HCT116 (cell line): ENCODE measurements around the gene UFD1. TPM values are rescaled to one million over a fixed set of nuclear protein-coding genes. Genes with fewer than 3 reads are reported as not detected.
A peak's percentile ranks its signal among the peaks of the same experiment; 100 is the strongest.

Source experiments
- ATAC-seq: fragments of 200-7000 bp; cut with Tn5 transposase; 2 replicates; pipeline ENCODE4 v1.9.1; 2020; ENCODE audit warnings: mild to moderate bottlenecking, moderate library complexity
- BruUV-seq: library from RNA; stranded (reverse); fragments of 400-500 nt; replicated peaks from 2 replicates; lab custom pipeline; 2021; lab: Mats Ljungman, UMichigan
- CTCF ChIA-PET: fragments of 300-600 bp; sonication (Branson Sonifier 250); formaldehyde crosslinking; loops from one replicate; lab custom pipeline; 2021; ENCODE audit warnings: antibody characterized with exemption; lab: Charles Lee
- POLR2A ChIA-PET: fragments of 300-600, 350-600 bp; sonication (Branson Sonifier 250); formaldehyde crosslinking; loops from one replicate; lab custom pipeline; 2021; ENCODE audit warnings: antibody characterized with exemption; lab: Charles Lee
- RAD21 ChIA-PET, 2 experiments: fragments of 300-600 bp; sonication (Branson Sonifier 250); formaldehyde crosslinking; loops; one replicate each; lab custom pipeline; 2023; ENCODE audit warnings: low total read pairs in 2 of 2; ENCODE audit not compliant: uncharacterized antibody in 2 of 2, unreplicated experiment in 2 of 2, low non-redundant PET in 1 of 2; lab: Charles Lee
- DNase-seq: peaks from one replicate; pipeline ENCODE4 v3.0.0-alpha.2; 2010; ENCODE audit warnings: low read depth, low spot score
- H2AFZ ChIP-seq: fragments of 200-600 bp; shearing (Covaris generic), sonication (generic); 2 replicates; pipeline ENCODE4 v1.6.1; 2017; ENCODE audit warnings: low read depth, mixed run types, mixed read lengths, antibody characterized with exemption, low read length; ENCODE audit not compliant: poor library complexity, severe bottlenecking
- H3K27ac ChIP-seq: 2 replicates; pipeline ENCODE4 v1.5.1; 2012; ENCODE audit warnings: low read depth, low read length
- H3K27me3 ChIP-seq: fragments of 200-600 bp; sonication (generic); 2 replicates; pipeline ENCODE4 v1.6.1; 2016; ENCODE audit warnings: mixed run types, low read length, mixed read lengths; ENCODE audit not compliant: insufficient read depth
- H3K36me3 ChIP-seq, 2 experiments: fragments of 200-500 bp in 1 of 2; fragments of 200-600 bp in 1 of 2; sonication (Bioruptor generic) in 1 of 2; sonication (generic) in 1 of 2; 2 replicates each; pipeline versions ENCODE4 v1.5.1 to v1.6.1; 2014 to 2016; ENCODE audit warnings: low read length in 2 of 2, inconsistent platforms in 1 of 2, mixed read lengths in 1 of 2, mixed run types in 1 of 2; ENCODE audit not compliant: insufficient read depth in 2 of 2, control insufficient read depth in 1 of 2
- H3K4me1 ChIP-seq, 2 experiments: fragments of 200-600 bp in 1 of 2; sonication (generic) in 1 of 2; 2 replicates each; pipeline versions ENCODE4 v1.5.1 to v1.6.1; 2012 to 2017; ENCODE audit warnings: low read length in 2 of 2, inconsistent platforms in 1 of 2, mild to moderate bottlenecking in 1 of 2, mixed read lengths in 1 of 2, mixed run types in 1 of 2, moderate library complexity in 1 of 2; ENCODE audit not compliant: insufficient read depth in 2 of 2, control insufficient read depth in 1 of 2
- H3K4me2 ChIP-seq: fragments of 200-600 bp; sonication (generic); 2 replicates; pipeline ENCODE4 v1.6.1; 2017; ENCODE audit warnings: mixed run types, low read length, mixed read lengths
- H3K4me3 ChIP-seq, 2 experiments: fragments of 200-600 bp in 1 of 2; sonication (generic) in 1 of 2; replicated peaks in 1 of 2; 2 replicates each; pipeline ENCODE4 v1.5.1; 2011 to 2016; ENCODE audit warnings: low read length in 2 of 2, control low read depth in 1 of 2, low read depth in 1 of 2, mild to moderate bottlenecking in 1 of 2, mixed read lengths in 1 of 2, mixed run types in 1 of 2
- H3K79me2 ChIP-seq: fragments of 200-600 bp; sonication (generic); 2 replicates; pipeline ENCODE4 v1.6.1; 2017; ENCODE audit warnings: mild to moderate bottlenecking, mixed run types, low read length, moderate library complexity, mixed read lengths; ENCODE audit not compliant: insufficient read depth
- H3K9ac ChIP-seq: fragments of 200-600 bp; sonication (generic); 2 replicates; pipeline ENCODE4 v1.6.1; 2016; ENCODE audit warnings: low read length, mixed read lengths
- H3K9me2 ChIP-seq: fragments of 200-600 bp; sonication (generic), shearing (Covaris generic); 2 replicates; pipeline ENCODE4 v1.6.1; 2017; ENCODE audit warnings: mixed run types, mild to moderate bottlenecking, moderate library complexity; ENCODE audit not compliant: insufficient read depth
- H3K9me3 ChIP-seq, 2 experiments: fragments of 200-500 bp in 1 of 2; fragments of 200-600 bp in 1 of 2; sonication (Bioruptor generic) in 1 of 2; sonication (generic) in 1 of 2; 2 replicates each; pipeline ENCODE4 v1.6.1; 2014 to 2017; ENCODE audit warnings: low read length in 2 of 2, mixed read lengths in 2 of 2, inconsistent platforms in 1 of 2, low read depth in 1 of 2, mild to moderate bottlenecking in 1 of 2, mixed run types in 1 of 2, moderate library complexity in 1 of 2; ENCODE audit not compliant: control insufficient read depth in 1 of 2, insufficient read depth in 1 of 2
- H4K20me1 ChIP-seq: fragments of 200-600 bp; sonication (generic), shearing (Covaris generic); 2 replicates; pipeline ENCODE4 v1.6.1; 2017; ENCODE audit warnings: mixed run types, mild to moderate bottlenecking, moderate library complexity; ENCODE audit not compliant: insufficient read depth
- ATF3 ChIP-seq: IDR thresholded peaks from 2 replicates; pipeline ENCODE4 v1.6.1; 2012
- CBX3 ChIP-seq: IDR thresholded peaks from 2 replicates; pipeline ENCODE4 v1.6.1; 2012; ENCODE audit warnings: low read depth
- CTCF ChIP-seq, 3 experiments: fragments of 200-600 bp in 1 of 3; sonication (generic) in 1 of 3; IDR thresholded peaks in 2 of 3; conservative IDR thresholded peaks in 1 of 3; 2 replicates each; pipeline ENCODE4 v1.5.1; 2012 to 2017; ENCODE audit warnings: low read depth in 2 of 3, low read length in 2 of 3, antibody characterized with exemption in 1 of 3, borderline replicate concordance in 1 of 3, control low read depth in 1 of 3, mild to moderate bottlenecking in 1 of 3, mixed read lengths in 1 of 3, mixed run types in 1 of 3, moderate library complexity in 1 of 3; ENCODE audit not compliant: insufficient read depth in 1 of 3
- EZH2phosphoT487 ChIP-seq: fragments of 200-600 bp; IDR thresholded peaks from 2 replicates; pipeline ENCODE4 v1.6.1; 2018; ENCODE audit warnings: antibody characterized with exemption, borderline replicate concordance
- TCF7L2 ChIP-seq: IDR thresholded peaks from 2 replicates; pipeline ENCODE4 v1.7.0; 2011; ENCODE audit warnings: borderline replicate concordance, inconsistent platforms; ENCODE audit not compliant: insufficient read depth, insufficient read length; ENCODE audit errors: extremely low read depth
- ZBTB33 ChIP-seq: IDR thresholded peaks from 2 replicates; pipeline ENCODE4 v1.6.1; 2011; ENCODE audit warnings: mild to moderate bottlenecking, low read length, moderate library complexity; ENCODE audit not compliant: insufficient replicate concordance; ENCODE audit errors: extremely low read depth
- intact Hi-C: fragments of 100-400 bp; cut with micrococcal nuclease; formaldehyde crosslinking; loops from 2 replicates; pipeline ENCODE4 v1.10.0; 2022
- total RNA-seq: library from RNA; stranded (reverse); gene quantifications from one replicate; pipeline ENCODE4 v1.2.1, GENCODE V29; 2021; ENCODE audit not compliant: unreplicated experiment

Gene UFD1
- total RNA-seq, 1 experiment from 2014 or later, result 97.5 TPM

GRCh38 chr22:19431649-19432132 lies 47.3 kb downstream of the UFD1 start, which contains the start of gene HIRA (continued):
- TF ChIP-seq TCF7L2 (peak; percentile 13), ATF3 (no peak)
- TF ChIP-seq, all 23 proteins: peak for 5

GRCh38 chr22:19430890-19431541 lies 48.0 kb downstream of the UFD1 start:
- Histone ChIP-seq H3K9me2 (no peaks in the 10 kb centered on the region), H2AFZ (no peak overlapping the region), H3K4me3 (peak overlapping the region; percentile 92 to 94), H3K36me3 (peaks cover 7 to 11% of the 10 kb centered on the region in 2 experiments; a peak in 3 of 4 replicates), H3K79me2 (peaks cover 75% of the 10 kb centered on the region), H3K9me3 (no peaks in the 10 kb centered on the region), H3K4me2 (peak overlapping the region; percentile 88), H3K27me3 (no peaks in the 10 kb centered on the region), H3K4me1 (peaks cover 16 to 17% of the 10 kb centered on the region in 2 experiments), H3K9ac (peak overlapping the region; percentile 89), H3K27ac (peak overlapping the region; percentile 98), H4K20me1 (no peaks in the 10 kb centered on the region)
- CTCF ChIA-PET, result no interaction called here
- POLR2A ChIA-PET, result interaction anchor here (1.1 kb wide), 2 partner anchors 12 to 252 kb away, joined by 3 to 4 read pairs; partner anchors contain the start of gene SLC25A1
- intact Hi-C loops, result loop anchor here (2.0 kb wide), 1 partner anchor 252 kb away; the partner anchor contains the start of gene SLC25A1
- RAD21 ChIA-PET, result no interaction called here
- no peak for TF ChIP-seq CBX3
- TF ChIP-seq ZBTB33, result no peak
- no peak for TF ChIP-seq EZH2phosphoT487
- TF ChIP-seq CTCF (IDR thresholded peaks at IDR 0.05 in 2 of 3, conservative IDR thresholded peaks at IDR 0.05 in 1 of 3; ENCODE audit: borderline replicate concordance in 1 of 3, insufficient read depth in 1 of 3, low read depth in 2 of 3, low read length in 2 of 3), result peak in 2 of 3 experiments; percentile 14 to 31; a peak in 2 of 6 replicates
- BruUV-seq, result no TSS peak
- ATAC-seq, result peak; percentile 4; the same call in 1 of the 2 replicates
- no peak for DNase-seq
